ENCODE data around the gene LRCH3. TPM values are rescaled to one million over a fixed set of nuclear protein-coding genes. Genes with fewer than 3 reads are reported as not detected.

Gene LRCH3
- total and polyA plus RNA-seq, 7 donors = 4.8 to 154 (median 44.7) TPM

DNA sequence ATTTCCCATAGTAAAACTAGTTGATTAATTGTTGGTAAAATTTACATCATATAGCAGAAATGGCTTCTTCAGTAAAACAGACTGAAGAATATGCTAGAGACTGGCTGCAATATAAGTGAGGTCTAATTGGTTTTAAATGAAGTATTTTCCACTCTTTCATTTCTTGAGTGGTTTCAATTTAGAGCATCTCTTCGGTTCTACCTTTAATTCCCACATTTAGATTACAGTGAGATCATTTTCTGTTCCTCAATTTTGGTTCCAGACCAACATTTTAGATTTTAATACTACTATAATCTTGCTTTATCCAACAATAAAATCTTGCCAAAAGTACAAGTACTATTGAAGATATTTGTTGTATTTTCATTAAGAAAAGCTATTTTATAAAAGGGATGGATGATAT is 1.0 kb upstream of the LRCH3 start:
- no peak overlapping the region for H3K4me3 ChIP-seq
- intact Hi-C loops (cut with DNase I) = no loop called here
- peak overlapping the region in 3 of 4 donors; percentile 96 for H3K27ac ChIP-seq
- no peaks in the 10 kb centered on the region for H3K36me3 ChIP-seq
- TF ChIP-seq POLR2A (IDR thresholded peaks at IDR 0.05) (no peak), POLR2AphosphoS5 (IDR thresholded peaks at IDR 0.05) (no peak), EP300 (IDR thresholded peaks at IDR 0.05) (no peak)
- TF ChIP-seq, protein P1, sequence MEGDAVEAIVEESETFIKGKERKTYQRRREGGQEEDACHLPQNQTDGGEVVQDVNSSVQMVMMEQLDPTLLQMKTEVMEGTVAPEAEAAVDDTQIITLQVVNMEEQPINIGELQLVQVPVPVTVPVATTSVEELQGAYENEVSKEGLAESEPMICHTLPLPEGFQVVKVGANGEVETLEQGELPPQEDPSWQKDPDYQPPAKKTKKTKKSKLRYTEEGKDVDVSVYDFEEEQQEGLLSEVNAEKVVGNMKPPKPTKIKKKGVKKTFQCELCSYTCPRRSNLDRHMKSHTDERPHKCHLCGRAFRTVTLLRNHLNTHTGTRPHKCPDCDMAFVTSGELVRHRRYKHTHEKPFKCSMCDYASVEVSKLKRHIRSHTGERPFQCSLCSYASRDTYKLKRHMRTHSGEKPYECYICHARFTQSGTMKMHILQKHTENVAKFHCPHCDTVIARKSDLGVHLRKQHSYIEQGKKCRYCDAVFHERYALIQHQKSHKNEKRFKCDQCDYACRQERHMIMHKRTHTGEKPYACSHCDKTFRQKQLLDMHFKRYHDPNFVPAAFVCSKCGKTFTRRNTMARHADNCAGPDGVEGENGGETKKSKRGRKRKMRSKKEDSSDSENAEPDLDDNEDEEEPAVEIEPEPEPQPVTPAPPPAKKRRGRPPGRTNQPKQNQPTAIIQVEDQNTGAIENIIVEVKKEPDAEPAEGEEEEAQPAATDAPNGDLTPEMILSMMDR (IDR thresholded peaks at IDR 0.05) = no peak
- H3K4me1 ChIP-seq = peaks cover 0 to 26% (median 19%) of the 10 kb centered on the region in 4 donors
- no peaks in the 10 kb centered on the region for H3K9me3 ChIP-seq
- no peaks in the 10 kb centered on the region for H3K27me3 ChIP-seq
- 46 to 77% methylated on average over 1 of the region's 1 CpG for WGBS, 2 donors
- DNase-seq = no peak

DNA sequence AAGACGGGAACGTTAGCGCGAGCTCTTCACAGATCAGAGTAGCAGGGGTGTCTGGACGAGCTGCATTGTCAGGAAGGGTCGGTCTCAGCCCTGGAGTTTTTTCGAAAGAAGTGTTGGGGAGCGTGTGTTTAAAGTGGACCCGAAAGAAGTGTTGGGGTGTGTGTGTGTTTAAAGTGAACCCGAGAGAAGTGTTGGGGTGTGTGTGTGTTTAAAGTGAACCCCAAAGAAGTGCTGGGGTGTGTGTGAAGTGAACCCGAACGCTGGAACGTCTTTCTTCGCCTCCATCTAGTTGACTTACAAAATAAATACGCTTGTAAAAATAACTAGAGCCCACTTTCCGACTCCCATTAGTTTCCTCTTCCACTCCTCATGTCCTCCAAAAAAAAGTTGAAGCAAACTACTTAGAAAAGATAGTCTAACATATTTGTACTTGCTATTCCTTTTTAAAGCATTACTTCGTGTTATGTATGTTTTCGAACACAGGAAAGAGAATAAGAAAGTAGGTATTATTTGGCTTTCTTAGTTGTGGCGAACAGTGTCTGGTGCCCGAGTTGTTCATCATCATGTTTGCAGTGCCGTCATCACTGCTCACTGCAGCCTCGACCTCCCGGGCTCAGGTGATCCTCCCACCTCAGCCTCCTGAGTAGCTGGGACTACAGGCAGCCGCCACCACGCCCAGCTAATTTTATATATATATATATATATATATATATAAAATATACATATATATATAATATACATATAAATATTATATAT is 1.0 kb downstream of the LRCH3 start:
- Histone ChIP-seq H3K4me1 (peaks cover 0 to 32% (median 28%) of the 10 kb centered on the region in 4 donors), H3K36me3 (no peaks in the 10 kb centered on the region), H3K27me3 (no peaks in the 10 kb centered on the region), H3K4me3 (peak overlapping the region; percentile 87 to 94 (median 92)), H3K9me3 (no peaks in the 10 kb centered on the region), H3K27ac (peak overlapping the region; percentile 96)
- WGBS, 2 donors = 18% methylated on average over 25 of the region's 25 CpGs
- intact Hi-C loops (cut with DNase I) = loop anchor here (1.0 kb wide), 1 partner anchor 42 kb away; no protein-coding TSS in a partner anchor
- DNase-seq = peak; percentile 66
- TF ChIP-seq, protein P1 (IDR thresholded peaks at IDR 0.05) = no peak
- TF ChIP-seq POLR2A (IDR thresholded peaks at IDR 0.05) (no peak), EP300 (IDR thresholded peaks at IDR 0.05) (no peak), POLR2AphosphoS5 (IDR thresholded peaks at IDR 0.05) (peak in 1 of 4 donors; percentile 15)

DNA sequence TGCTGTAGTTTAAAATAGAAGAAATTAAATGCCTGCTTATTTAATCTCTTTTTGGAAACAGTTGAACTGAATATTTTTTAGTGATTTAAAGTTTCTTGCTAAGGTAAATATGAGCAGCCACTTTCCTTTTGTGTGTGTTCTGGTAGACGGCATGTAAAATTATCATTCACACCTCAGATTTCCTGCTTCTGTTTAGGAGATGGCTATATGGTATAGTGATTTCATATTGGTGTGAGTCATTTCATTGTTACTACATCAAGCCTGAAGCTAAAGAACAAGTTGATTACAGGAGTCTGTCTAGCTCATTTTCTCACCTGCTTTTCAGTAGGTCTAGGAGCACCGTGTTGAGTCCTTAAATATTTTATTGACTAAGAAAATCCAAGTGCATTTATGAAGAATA is 2.2 kb downstream of the LRCH3 start:
- Histone ChIP-seq H3K27me3 (no peaks in the 10 kb centered on the region), H3K27ac (peak overlapping the region in 1 of 4 donors; percentile 25), H3K9me3 (no peaks in the 10 kb centered on the region), H3K4me1 (peaks cover 0 to 37% (median 30%) of the 10 kb centered on the region in 4 donors), H3K4me3 (no peak overlapping the region), H3K36me3 (no peaks in the 10 kb centered on the region)
- WGBS, 2 donors = 9 to 21% methylated on average over 2 of the region's 2 CpGs
- intact Hi-C loops (cut with DNase I) = no loop called here
- TF ChIP-seq, protein P1 (IDR thresholded peaks at IDR 0.05) = no peak
- TF ChIP-seq POLR2AphosphoS5 (IDR thresholded peaks at IDR 0.05) = no peak
- no peak for TF ChIP-seq POLR2A (IDR thresholded peaks at IDR 0.05)
- no peak for TF ChIP-seq EP300 (IDR thresholded peaks at IDR 0.05)
- no peak for DNase-seq

DNA sequence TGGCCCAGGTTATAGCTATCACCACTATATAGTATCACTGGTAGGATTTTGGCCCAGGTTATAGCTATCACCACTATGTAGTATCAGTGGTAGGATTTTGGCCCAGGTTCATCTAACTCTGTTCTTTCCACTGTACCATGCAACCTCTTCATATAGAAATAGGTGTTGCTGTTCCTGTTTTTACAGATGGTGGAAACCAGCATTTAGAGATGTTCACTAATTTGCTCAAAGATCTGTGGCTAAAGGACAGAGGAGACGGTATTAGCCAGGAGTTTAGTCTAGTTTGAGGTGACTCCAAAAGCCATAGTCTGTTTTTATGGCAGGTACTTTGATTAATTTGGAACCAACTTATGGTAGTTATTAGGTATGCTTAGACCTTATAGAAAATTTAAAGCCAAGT is 3.1 kb downstream of the LRCH3 start:
- Histone ChIP-seq H3K27me3 (no peaks in the 10 kb centered on the region), H3K9me3 (no peaks in the 10 kb centered on the region), H3K36me3 (no peaks in the 10 kb centered on the region), H3K4me3 (no peak overlapping the region), H3K4me1 (peaks cover 0 to 45% (median 38%) of the 10 kb centered on the region in 4 donors), H3K27ac (no peak overlapping the region)
- DNase-seq = no peak
- intact Hi-C loops (cut with DNase I) = no loop called here
- no peak for TF ChIP-seq POLR2A (IDR thresholded peaks at IDR 0.05)
- no peak for TF ChIP-seq POLR2AphosphoS5 (IDR thresholded peaks at IDR 0.05)
- no peak for TF ChIP-seq EP300 (IDR thresholded peaks at IDR 0.05)
- TF ChIP-seq, protein P1 (IDR thresholded peaks at IDR 0.05) = no peak
- WGBS, 2 donors = 78 to 93% methylated on average over 1 of the region's 1 CpG
